ENCODE results near the gene PIGU. TPM values are rescaled to one million over a fixed set of nuclear protein-coding genes. Genes with fewer than 3 reads are reported as not detected.

PIGU gene
- total RNA-seq, 4 donors from 2014 or later, result 12.8 to 14.1 (median 13.7) TPM

DNA sequence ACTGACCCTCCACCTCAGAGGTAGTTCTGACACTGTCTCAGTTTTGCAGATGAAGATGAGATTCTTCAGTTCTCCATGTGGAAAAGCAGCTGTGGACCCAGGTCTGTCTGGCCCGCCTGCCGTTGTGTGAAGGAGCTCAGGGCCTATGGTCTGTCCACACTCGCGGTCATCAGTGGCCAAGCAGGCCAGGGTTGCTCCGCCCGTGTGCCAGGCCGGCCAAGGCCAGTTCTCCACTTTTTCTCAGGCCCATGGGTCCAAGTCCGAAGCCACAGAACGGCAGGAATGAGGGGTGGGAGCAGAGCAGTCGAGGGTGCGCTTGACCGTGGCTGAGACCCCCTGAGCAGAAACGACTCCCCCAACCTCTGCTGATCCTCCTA lies 127.0 kb downstream of the PIGU start:
- ATAC-seq (no peak), DNase-seq (no peak)
- Histone ChIP-seq H3K9me3 (no peaks in the 10 kb centered on the region), H3K36me3 (no peaks in the 10 kb centered on the region), H3K4me3 (no peak overlapping the region), H3K4me1 (peaks cover 0 to 5% of the 10 kb centered on the region in 2 donors), H3K27ac (no peak overlapping the region), H3K27me3 (no peaks in the 10 kb centered on the region)
- TF ChIP-seq POLR2A (IDR thresholded peaks at IDR 0.05), result no peak
- TF ChIP-seq, protein P1, sequence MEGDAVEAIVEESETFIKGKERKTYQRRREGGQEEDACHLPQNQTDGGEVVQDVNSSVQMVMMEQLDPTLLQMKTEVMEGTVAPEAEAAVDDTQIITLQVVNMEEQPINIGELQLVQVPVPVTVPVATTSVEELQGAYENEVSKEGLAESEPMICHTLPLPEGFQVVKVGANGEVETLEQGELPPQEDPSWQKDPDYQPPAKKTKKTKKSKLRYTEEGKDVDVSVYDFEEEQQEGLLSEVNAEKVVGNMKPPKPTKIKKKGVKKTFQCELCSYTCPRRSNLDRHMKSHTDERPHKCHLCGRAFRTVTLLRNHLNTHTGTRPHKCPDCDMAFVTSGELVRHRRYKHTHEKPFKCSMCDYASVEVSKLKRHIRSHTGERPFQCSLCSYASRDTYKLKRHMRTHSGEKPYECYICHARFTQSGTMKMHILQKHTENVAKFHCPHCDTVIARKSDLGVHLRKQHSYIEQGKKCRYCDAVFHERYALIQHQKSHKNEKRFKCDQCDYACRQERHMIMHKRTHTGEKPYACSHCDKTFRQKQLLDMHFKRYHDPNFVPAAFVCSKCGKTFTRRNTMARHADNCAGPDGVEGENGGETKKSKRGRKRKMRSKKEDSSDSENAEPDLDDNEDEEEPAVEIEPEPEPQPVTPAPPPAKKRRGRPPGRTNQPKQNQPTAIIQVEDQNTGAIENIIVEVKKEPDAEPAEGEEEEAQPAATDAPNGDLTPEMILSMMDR (IDR thresholded peaks at IDR 0.05 in 4 of 5, conservative IDR thresholded peaks at IDR 0.05 in 1 of 5), result no peak
- in situ Hi-C loops (cut with MboI; ENCODE audit: low sequenced_read_pairs in 4 of 4) (loop anchor here in 1 of 4 donors (25.0 kb wide), 1 partner anchor 162 kb away; the partner anchor contains the start of gene TP53INP2), intact Hi-C loops (cut with DNase I; ENCODE audit: low total_unique reads) (no loop called here)

DNA sequence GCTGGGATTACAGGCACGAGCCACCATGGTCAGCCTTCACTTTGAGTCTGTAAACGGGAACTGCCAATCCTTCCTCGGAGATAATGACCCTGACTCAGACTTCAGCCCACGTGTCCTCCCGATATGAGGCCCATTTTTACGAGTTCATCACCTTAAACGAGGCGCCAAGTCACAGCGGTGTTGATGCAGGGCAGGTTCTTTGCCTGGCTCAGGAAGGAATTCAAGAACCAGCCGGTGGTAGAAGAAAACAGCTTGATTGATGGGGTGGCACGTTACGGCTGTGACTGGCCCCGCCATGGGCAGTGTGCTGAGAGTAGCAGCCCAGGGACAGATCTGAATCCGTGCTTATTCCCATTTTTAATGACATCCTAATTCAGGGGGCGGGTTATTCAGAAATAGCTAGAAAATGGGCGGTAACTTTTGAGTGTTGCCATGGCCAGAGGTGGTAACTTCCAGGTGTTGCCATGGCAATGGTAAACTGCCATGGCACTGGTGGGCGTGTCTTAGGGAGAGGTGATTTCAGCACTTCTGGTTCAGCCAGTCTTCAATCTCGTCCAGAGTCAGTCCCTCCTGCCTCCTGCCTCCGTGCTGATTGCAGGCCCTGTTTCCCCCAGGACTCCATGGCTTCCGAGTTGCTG lies 127.5 kb downstream of the PIGU start:
- H3K36me3 ChIP-seq, result no peaks in the 10 kb centered on the region
- ATAC-seq, result no peak
- in situ Hi-C loops (cut with MboI; ENCODE audit: low sequenced_read_pairs in 4 of 4) (loop anchor here in 1 of 4 donors (25.0 kb wide), 1 partner anchor 163 kb away; the partner anchor contains the start of gene TP53INP2), intact Hi-C loops (cut with DNase I; ENCODE audit: low total_unique reads) (no loop called here)
- no peak overlapping the region for H3K4me3 ChIP-seq
- H3K27me3 ChIP-seq, result no peaks in the 10 kb centered on the region
- no peak for DNase-seq
- peaks cover 0 to 5% of the 10 kb centered on the region in 2 donors for H3K4me1 ChIP-seq
- no peaks in the 10 kb centered on the region for H3K9me3 ChIP-seq
- H3K27ac ChIP-seq, result no peak overlapping the region
- TF ChIP-seq, protein P1 (IDR thresholded peaks at IDR 0.05 in 4 of 5, conservative IDR thresholded peaks at IDR 0.05 in 1 of 5), result no peak
- TF ChIP-seq POLR2A (IDR thresholded peaks at IDR 0.05), result no peak

DNA sequence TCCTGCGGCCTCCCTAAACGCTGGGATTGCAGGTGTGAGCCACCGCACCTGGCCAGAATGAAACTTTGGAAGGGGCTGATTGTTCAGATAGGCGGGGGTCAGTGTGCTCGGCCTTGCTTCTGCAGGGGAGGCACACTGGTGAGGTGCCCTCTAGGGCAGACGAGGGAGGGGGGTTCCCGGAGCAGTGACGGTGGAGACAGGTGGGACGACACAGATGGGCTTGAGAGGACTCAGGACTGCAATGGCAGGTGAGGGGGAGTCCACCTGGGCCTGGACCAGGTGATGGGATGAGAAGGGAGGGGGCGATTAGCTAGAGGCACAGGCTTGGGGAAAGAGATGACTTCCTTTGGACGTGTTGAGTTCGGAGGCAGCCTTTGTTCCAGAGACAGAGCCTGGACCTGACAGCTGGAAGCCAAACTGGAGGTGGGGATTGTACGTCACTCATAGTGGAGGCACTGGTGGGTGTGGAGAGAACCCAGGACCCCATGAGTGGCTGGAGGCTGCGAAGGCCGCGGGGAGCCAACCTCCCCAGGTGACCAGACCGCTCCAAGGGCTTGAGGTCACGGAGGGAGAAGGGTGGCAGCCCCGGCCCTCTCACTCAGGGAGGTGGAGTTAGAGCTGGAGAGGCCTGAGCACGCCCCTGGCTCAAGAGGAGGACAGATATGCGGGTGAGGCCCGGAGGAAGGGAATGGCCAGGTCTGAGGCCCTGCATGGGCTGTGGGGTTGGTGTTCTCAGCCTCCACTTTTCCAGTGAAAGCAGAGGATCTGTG lies 128.9 kb downstream of the PIGU start:
- ATAC-seq, result no peak
- intact Hi-C loops (cut with DNase I; ENCODE audit: low total_unique reads), result no loop called here
- no peak for TF ChIP-seq POLR2A (IDR thresholded peaks at IDR 0.05)
- TF ChIP-seq, protein P1 (IDR thresholded peaks at IDR 0.05 in 4 of 5, conservative IDR thresholded peaks at IDR 0.05 in 1 of 5), result no peak
- no peak for DNase-seq
- in situ Hi-C loops (cut with MboI; ENCODE audit: low sequenced_read_pairs in 4 of 4), result loop anchor here in 1 of 4 donors (25.0 kb wide), 1 partner anchor 164 kb away; the partner anchor contains the start of gene TP53INP2
- H3K27me3 ChIP-seq, result no peaks in the 10 kb centered on the region
- H3K4me1 ChIP-seq, result no peaks in the 10 kb centered on the region
- H3K27ac ChIP-seq, result no peak overlapping the region
- no peaks in the 10 kb centered on the region for H3K9me3 ChIP-seq
- H3K36me3 ChIP-seq, result no peaks in the 10 kb centered on the region
- H3K4me3 ChIP-seq, result no peak overlapping the region

- intact Hi-C loops (cut with DNase I; ENCODE audit: low total_unique reads), result no loop called here
- Histone ChIP-seq H3K36me3 (peaks cover 0 to 1% of the 10 kb centered on the region in 2 donors), H3K27ac (no peak overlapping the region), H3K4me1 (no peaks in the 10 kb centered on the region), H3K4me3 (no peak overlapping the region), H3K9me3 (no peaks in the 10 kb centered on the region), H3K27me3 (no peaks in the 10 kb centered on the region)
- no peak for ATAC-seq
- no peak for DNase-seq
- in situ Hi-C loops (cut with MboI; ENCODE audit: low sequenced_read_pairs in 4 of 4), result loop anchor here in 1 of 4 donors (25.0 kb wide), 1 partner anchor 166 kb away; the partner anchor contains the start of gene TP53INP2
- TF ChIP-seq POLR2A (IDR thresholded peaks at IDR 0.05), result no peak
- TF ChIP-seq, protein P1 (IDR thresholded peaks at IDR 0.05 in 4 of 5, conservative IDR thresholded peaks at IDR 0.05 in 1 of 5), result no peak
These were observed 130.1 kb downstream of the PIGU start for GRCh38 chr20:34546751-34547181.

All from gastrocnemius medialis (tissue), 4 donors.